CD8-positive, alpha-beta memory T cell (primary cell): ENCODE results near the gene UBXN11. TPM values are rescaled to one million over a fixed set of nuclear protein-coding genes. Genes with fewer than 3 reads are reported as not detected.
"Not testable (repeated sequence)": the region's sequence is repeated elsewhere in the genome, so short reads cannot be mapped to it uniquely, and the experiment has no call there.

Experiments used
- CTCF ChIA-PET: fragments of 350-600 bp; sonication (Branson Sonifier 250); formaldehyde crosslinking; loops from one replicate; lab custom pipeline; 2021; ENCODE audit warnings: antibody characterized with exemption; lab: Charles Lee
- POLR2A ChIA-PET: fragments of 350-600 bp; sonication (Branson Sonifier 250); formaldehyde crosslinking; loops from one replicate; lab custom pipeline; 2021; ENCODE audit warnings: antibody characterized with exemption; lab: Charles Lee
- DNase-seq, 5 donors: peaks; one replicate each; pipeline versions ENCODE4 v3.0.0 to v3.0.0-alpha.2; 2020 to 2022; ENCODE audit warnings: mixed read lengths in 1 of 5
- H3K27ac ChIP-seq: one replicate; pipeline ENCODE4 v1.7.0; 2013; ENCODE audit warnings: low read depth, mild to moderate bottlenecking, low read length, moderate library complexity
- H3K27me3 ChIP-seq: 2 replicates; pipeline ENCODE4 v1.7.0; 2013; ENCODE audit warnings: low read length, mild to moderate bottlenecking; ENCODE audit not compliant: insufficient read depth, poor library complexity, severe bottlenecking
- H3K36me3 ChIP-seq: 2 replicates; pipeline ENCODE4 v1.7.0; 2013; ENCODE audit warnings: mild to moderate bottlenecking, low read length, moderate library complexity; ENCODE audit not compliant: insufficient read depth
- H3K4me1 ChIP-seq: 2 replicates; pipeline ENCODE4 v1.7.0; 2013; ENCODE audit warnings: mild to moderate bottlenecking, low read length, moderate library complexity; ENCODE audit not compliant: insufficient read depth
- H3K4me3 ChIP-seq: 2 replicates; pipeline ENCODE4 v1.7.0; 2013; ENCODE audit warnings: mild to moderate bottlenecking, low read length
- H3K9me3 ChIP-seq: 2 replicates; pipeline ENCODE4 v1.7.0; 2013; ENCODE audit warnings: mild to moderate bottlenecking, low read length
- H3K27ac Mint-ChIP-seq, 8 donors: one replicate each; pipeline ENCODE4 v1.8.0; 2020 to 2021; ENCODE audit warnings: mixed read lengths in 8 of 8, mild to moderate bottlenecking in 6 of 8, inconsistent platforms in 3 of 8, moderate library complexity in 3 of 8
- H3K27me3 Mint-ChIP-seq, 2 donors: one replicate each; pipeline ENCODE4 v1.8.0; 2020 to 2021; ENCODE audit warnings: mixed read lengths in 2 of 2, mild to moderate bottlenecking in 1 of 2, moderate library complexity in 1 of 2
- H3K36me3 Mint-ChIP-seq, 3 donors: one replicate each; pipeline ENCODE4 v1.8.0; 2020 to 2021; ENCODE audit warnings: mixed read lengths in 3 of 3, inconsistent platforms in 1 of 3, mild to moderate bottlenecking in 1 of 3
- H3K4me1 Mint-ChIP-seq, 3 donors: one replicate each; pipeline ENCODE4 v1.8.0; 2020 to 2021; ENCODE audit warnings: mixed read lengths in 3 of 3, inconsistent platforms in 1 of 3, mild to moderate bottlenecking in 1 of 3
- H3K4me3 Mint-ChIP-seq, 7 donors: one replicate each; pipeline ENCODE4 v1.8.0; 2020 to 2021; ENCODE audit warnings: mixed read lengths in 7 of 7, mild to moderate bottlenecking in 6 of 7, moderate library complexity in 4 of 7, inconsistent platforms in 2 of 7
- H3K9me3 Mint-ChIP-seq, 5 donors: one replicate each; pipeline ENCODE4 v1.8.0; 2020 to 2022; ENCODE audit warnings: mixed read lengths in 5 of 5, mild to moderate bottlenecking in 3 of 5, moderate library complexity in 2 of 5, inconsistent platforms in 1 of 5
- polyA plus RNA-seq: library from polyadenylated mRNA; unstranded; fragments of 300-500 nt; fragmentation: Illumina TruSeq; gene quantifications from one replicate; pipeline ENCODE4 v1.2.3, GENCODE V29; 2021
- total RNA-seq, 2 experiments: library from RNA; stranded (reverse); gene quantifications; one replicate each; pipeline ENCODE4 v1.2.3, GENCODE V29; 2021

UBXN11 gene
- total and polyA plus RNA-seq, 3 experiments from 2014 or later = 14.3 to 35.8 (median 35.2) TPM

DNA sequence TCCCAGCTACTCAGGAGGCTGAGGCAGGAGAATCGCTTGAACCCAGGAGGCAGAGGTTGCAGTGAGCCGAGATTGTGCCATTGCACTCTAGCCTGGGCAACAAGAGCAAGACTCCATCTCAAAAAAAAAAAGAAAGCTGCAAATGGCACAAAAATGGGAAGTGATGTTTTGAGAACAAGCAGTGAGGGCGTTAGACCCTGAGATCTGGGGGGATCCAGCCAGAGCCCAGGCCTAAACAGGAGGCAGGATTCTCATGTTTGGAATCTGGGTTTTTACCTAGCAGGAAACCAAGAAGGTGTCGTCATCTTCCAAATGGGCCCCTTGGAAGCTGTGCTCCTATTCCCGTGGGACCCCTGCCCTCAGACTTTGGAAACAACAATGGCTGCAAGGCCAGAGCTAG, 13.7 kb downstream of the UBXN11 start:
- H3K4me1 Mint-ChIP-seq = peaks cover 52 to 62% (median 55%) of the 10 kb centered on the region in 3 donors
- POLR2A ChIA-PET = interaction anchor here (0.9 to 10.6 kb wide), 2 partner anchors 13 to 26 kb away, joined by 4 to 287 read pairs; partner anchors contain the start of gene CD52

DNA sequence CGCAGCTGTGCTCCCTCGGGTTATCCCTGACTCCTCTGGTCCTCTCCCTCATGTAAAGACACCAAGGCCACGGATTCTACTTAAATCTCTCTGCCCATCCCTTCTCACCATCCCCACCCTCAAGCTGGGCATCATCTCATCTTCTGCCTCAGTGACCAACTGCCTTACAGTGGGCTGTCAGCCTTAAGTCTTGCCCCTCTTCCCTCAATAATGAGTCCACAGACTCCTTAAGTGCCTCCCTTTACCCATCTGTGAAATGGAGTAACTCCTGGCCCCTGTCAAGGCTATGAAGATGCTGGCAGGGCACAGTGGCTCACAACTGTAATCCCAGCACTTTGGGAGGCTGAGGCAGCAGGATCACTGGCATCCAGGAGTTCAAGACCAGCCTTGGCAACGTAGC, 14.5 kb downstream of the UBXN11 start:
- H3K27me3 Mint-ChIP-seq = peaks cover 0 to 2% of the 10 kb centered on the region in 2 donors
- POLR2A ChIA-PET = interaction anchor here (0.9 to 10.6 kb wide), 2 partner anchors 13 to 27 kb away, joined by 4 to 287 read pairs; partner anchors contain the start of gene CD52
- peaks cover 60 to 70% (median 63%) of the 10 kb centered on the region in 3 donors for H3K4me1 Mint-ChIP-seq
- peak overlapping the region in 3 of 7 donors; percentile 2 to 77 (median 61) for H3K4me3 Mint-ChIP-seq
- H3K36me3 Mint-ChIP-seq = peaks cover 0 to 1% (median 0%) of the 10 kb centered on the region in 3 donors
- Histone ChIP-seq H3K4me3 (no peak overlapping the region), H3K9me3 (no peaks in the 10 kb centered on the region), H3K4me1 (peaks cover 60% of the 10 kb centered on the region), H3K36me3 (no peaks in the 10 kb centered on the region), H3K27ac (peak overlapping the region; percentile 29), H3K27me3 (no peaks in the 10 kb centered on the region)
- peak overlapping the region; percentile 89 to 99 (median 98) for H3K27ac Mint-ChIP-seq
- no peaks in the 10 kb centered on the region for H3K9me3 Mint-ChIP-seq
- DNase-seq = no peak
- CTCF ChIA-PET = interaction anchor here (1.0 to 21.9 kb wide), 3 partner anchors 16 to 100 kb away, joined by 4 to 840 read pairs (median 4); partner anchors contain the start of genes CD52 and UBXN11

More for the DNA sequence above, 13.7 kb downstream of the UBXN11 start:
- not testable (repeated sequence) for DNase-seq, H3K4me3 ChIP-seq, H3K36me3 Mint-ChIP-seq, H3K9me3 Mint-ChIP-seq, H3K27me3 Mint-ChIP-seq, H3K27ac ChIP-seq, H3K27me3 ChIP-seq, H3K4me3 Mint-ChIP-seq, H3K9me3 ChIP-seq, H3K36me3 ChIP-seq
- peaks cover 52% of the 10 kb centered on the region for H3K4me1 ChIP-seq
- H3K27ac Mint-ChIP-seq = peak overlapping the region in 7 of 8 donors; percentile 75 to 98 (median 95)
- CTCF ChIA-PET = interaction anchor here (0.6 to 21.9 kb wide), 3 partner anchors 26 to 114 kb away, joined by 3 to 840 read pairs (median 4); partner anchors contain the start of genes CD52 and UBXN11

DNA sequence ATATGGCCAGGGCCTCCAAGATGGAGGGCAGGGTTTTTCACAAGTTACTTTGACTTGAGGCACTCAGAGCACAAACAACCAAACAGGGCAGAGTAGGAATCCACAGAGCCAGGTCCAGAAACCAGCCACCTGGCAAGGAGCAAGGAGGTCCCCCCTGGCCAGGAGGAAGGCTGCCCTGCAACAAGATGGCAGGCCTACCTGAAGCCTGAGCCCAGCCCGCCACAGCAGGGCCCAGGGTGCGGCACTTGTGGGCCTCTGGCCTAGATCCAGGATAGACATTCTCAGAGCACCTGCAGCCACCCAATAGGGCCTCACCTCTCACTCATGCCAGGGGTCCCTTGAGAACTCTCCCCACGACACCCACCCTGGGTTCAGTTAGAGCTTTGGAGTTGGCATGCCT, 15.0 kb downstream of the UBXN11 start:
- H3K4me1 Mint-ChIP-seq = peaks cover 62 to 75% (median 68%) of the 10 kb centered on the region in 3 donors
- peak overlapping the region; percentile 29 for H3K27ac ChIP-seq
- no peaks in the 10 kb centered on the region for H3K36me3 ChIP-seq
- POLR2A ChIA-PET = interaction anchor here (10.6 kb wide), 1 partner anchor 28 kb away, joined by 287 read pairs; the partner anchor contains the start of gene CD52
- H3K4me1 ChIP-seq = peaks cover 65% of the 10 kb centered on the region
- peaks cover 0 to 2% of the 10 kb centered on the region in 2 donors for H3K27me3 Mint-ChIP-seq
- CTCF ChIA-PET = interaction anchor here (1.0 to 21.9 kb wide), 2 partner anchors 16 to 27 kb away, joined by 4 to 840 read pairs; partner anchors contain the start of genes CD52 and UBXN11
- H3K4me3 ChIP-seq = no peak overlapping the region
- no peaks in the 10 kb centered on the region for H3K27me3 ChIP-seq
- H3K4me3 Mint-ChIP-seq = peak overlapping the region in 3 of 7 donors; percentile 2 to 77 (median 61)
- DNase-seq = no peak
- H3K9me3 Mint-ChIP-seq = no peaks in the 10 kb centered on the region
- peak overlapping the region; percentile 89 to 99 (median 98) for H3K27ac Mint-ChIP-seq
- H3K9me3 ChIP-seq = no peaks in the 10 kb centered on the region
- H3K36me3 Mint-ChIP-seq = peaks cover 0 to 1% (median 0%) of the 10 kb centered on the region in 3 donors

DNA sequence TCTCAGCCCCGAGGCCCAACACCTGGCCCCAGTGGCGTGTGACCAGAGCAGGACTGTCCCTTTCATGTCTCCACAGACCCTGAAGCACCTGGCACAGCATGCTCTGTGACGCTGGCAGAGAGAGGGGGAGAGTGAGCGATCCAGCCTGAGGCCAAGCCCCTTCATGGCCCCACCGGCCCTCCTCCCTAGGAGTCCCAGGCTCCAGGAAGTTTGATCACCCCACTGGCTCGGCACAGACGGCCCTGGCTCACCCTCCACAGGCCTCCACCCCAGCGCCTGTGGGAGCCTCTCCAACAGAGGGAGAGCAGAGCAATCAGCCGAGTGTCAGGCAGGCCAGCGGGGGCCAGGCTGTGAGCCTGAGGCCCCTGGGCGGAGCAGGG, 15.6 kb downstream of the UBXN11 start:
- Histone ChIP-seq H3K27me3 (no peaks in the 10 kb centered on the region), H3K27ac (peak overlapping the region; percentile 55), H3K4me1 (peaks cover 71% of the 10 kb centered on the region), H3K36me3 (no peaks in the 10 kb centered on the region), H3K9me3 (no peaks in the 10 kb centered on the region), H3K4me3 (no peak overlapping the region)
- DNase-seq = no peak
- no peaks in the 10 kb centered on the region for H3K9me3 Mint-ChIP-seq
- ChIA-PET CTCF (interaction anchor here (1.9 to 21.9 kb wide), 4 partner anchors 10 to 73 kb away, joined by 5 to 840 read pairs (median 56); partner anchors contain the start of genes CD52 and UBXN11), POLR2A (interaction anchor here (3.4 to 10.6 kb wide), 3 partner anchors 12 to 28 kb away, joined by 27 to 287 read pairs (median 28); partner anchors contain the start of genes CD52, SH3BGRL3 and UBXN11)
- H3K4me3 Mint-ChIP-seq = peak overlapping the region in 5 of 7 donors; percentile 17 to 85 (median 68)
- peak overlapping the region; percentile 24 to 99 (median 96) for H3K27ac Mint-ChIP-seq
- peaks cover 0 to 2% of the 10 kb centered on the region in 2 donors for H3K27me3 Mint-ChIP-seq
- H3K36me3 Mint-ChIP-seq = peaks cover 0 to 1% (median 0%) of the 10 kb centered on the region in 3 donors
- peaks cover 68 to 81% (median 74%) of the 10 kb centered on the region in 3 donors for H3K4me1 Mint-ChIP-seq

DNA sequence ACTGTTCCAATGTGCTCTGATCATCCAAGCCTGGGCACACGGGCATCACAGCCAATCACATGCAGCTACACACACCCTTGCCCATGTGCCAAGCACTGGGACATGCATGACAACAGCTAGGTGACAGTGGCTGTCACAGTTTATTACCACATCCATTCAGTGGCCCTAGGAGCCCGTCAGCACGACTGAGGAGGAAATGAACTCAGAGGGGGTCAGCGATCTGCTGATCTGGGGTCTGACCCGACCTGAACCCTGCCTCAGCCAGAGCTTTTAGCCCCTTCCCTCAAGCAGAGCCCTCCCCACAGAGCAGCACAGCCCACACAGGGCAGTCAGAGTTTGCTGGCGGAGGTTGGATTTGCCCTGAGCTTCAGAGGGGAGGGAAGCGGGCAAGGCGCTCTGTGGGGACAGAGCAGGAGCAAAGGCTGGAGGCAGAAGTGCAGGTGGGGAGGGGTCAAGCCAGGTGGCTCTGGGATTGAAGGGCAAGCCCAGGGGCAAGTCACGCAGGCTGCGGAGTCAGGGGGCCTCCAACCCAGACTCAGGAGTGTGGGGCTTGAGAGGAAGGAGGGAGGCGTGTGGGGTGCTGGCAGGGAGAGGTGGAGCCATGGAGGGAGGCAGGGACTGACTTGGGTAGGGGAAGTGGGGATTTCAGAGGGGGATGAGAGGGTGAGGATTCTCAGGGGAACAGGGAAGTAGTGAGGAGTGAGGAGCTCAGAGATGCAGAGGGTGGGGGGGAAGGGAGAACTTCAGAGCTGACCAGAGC, 16.1 kb downstream of the UBXN11 start:
- POLR2A ChIA-PET = interaction anchor here (0.6 to 10.6 kb wide), 4 partner anchors 11 to 29 kb away, joined by 6 to 287 read pairs (median 28); partner anchors contain the start of genes CD52, SH3BGRL3 and UBXN11
- H3K27ac ChIP-seq = peak overlapping the region; percentile 55
- H3K9me3 Mint-ChIP-seq = no peaks in the 10 kb centered on the region
- peak overlapping the region; percentile 43 to 85 (median 74) for H3K4me3 Mint-ChIP-seq
- CTCF ChIA-PET = interaction anchor here (0.8 to 21.9 kb wide), 6 partner anchors 9 to 127 kb away, joined by 3 to 840 read pairs (median 20); partner anchors contain the start of genes CD52 and UBXN11
- H3K27ac Mint-ChIP-seq = peak overlapping the region; percentile 92 to 99 (median 98)
- no peaks in the 10 kb centered on the region for H3K27me3 ChIP-seq
- peaks cover 0 to 1% (median 0%) of the 10 kb centered on the region in 3 donors for H3K36me3 Mint-ChIP-seq
- H3K4me3 ChIP-seq = peak overlapping the region; percentile 47
- H3K27me3 Mint-ChIP-seq = no peaks in the 10 kb centered on the region
- H3K36me3 ChIP-seq = no peaks in the 10 kb centered on the region
- H3K4me1 ChIP-seq = peaks cover 76% of the 10 kb centered on the region
- DNase-seq = peak in 2 of 5 donors; percentile 46 to 62
- peaks cover 68 to 83% (median 76%) of the 10 kb centered on the region in 3 donors for H3K4me1 Mint-ChIP-seq
- no peaks in the 10 kb centered on the region for H3K9me3 ChIP-seq

DNA sequence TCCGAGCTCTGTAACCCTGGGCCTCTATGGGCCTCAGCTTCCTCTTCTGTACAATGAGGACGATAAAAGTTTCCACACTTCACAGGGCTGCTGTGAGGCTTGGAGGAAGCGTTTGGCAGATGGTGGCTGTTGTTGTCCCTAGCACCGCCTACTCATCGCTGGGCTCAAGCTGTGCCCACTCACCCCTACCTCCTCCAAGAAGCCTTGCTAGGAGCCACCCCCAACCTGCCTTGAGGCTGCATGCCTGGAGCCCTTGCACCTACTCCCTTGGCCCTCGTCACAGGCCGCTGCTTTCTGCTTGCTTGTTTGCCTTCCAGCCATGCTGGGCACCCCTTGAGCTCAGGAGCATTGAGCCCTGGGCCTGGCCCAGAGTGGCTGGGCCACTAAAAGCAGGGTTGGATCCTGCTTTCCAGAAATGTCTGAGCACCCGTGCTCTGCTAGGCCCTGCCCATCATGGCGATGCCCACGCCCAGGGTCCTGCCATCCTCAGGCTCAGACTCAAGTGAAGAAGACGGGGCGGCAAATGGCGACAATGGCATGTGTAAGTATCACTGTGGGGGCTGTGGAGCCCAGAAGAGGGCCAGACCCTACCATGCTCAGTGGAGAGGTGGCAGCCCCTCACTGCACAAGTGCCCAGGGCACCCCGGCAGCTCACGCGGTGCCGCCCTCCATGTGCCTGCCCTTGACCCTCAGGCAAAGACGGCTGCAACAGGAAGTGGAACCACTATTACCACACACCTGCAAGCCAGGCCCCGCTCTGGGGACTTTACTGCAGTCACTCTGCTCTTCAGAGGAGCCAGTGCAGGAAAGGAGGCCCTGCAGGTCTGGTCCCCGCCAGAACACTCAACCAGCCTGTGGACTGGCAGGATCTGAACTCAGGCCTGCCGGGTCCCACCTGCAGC, 17.0 kb downstream of the UBXN11 start:
- CTCF ChIA-PET = interaction anchor here (0.9 to 21.9 kb wide), 17 partner anchors 8 to 128 kb away, joined by 3 to 840 read pairs (median 7); partner anchors contain the start of genes CD52, CEP85, SH3BGRL3 and UBXN11
- Histone ChIP-seq H3K4me1 (peaks cover 85% of the 10 kb centered on the region), H3K4me3 (peak overlapping the region; percentile 47), H3K36me3 (no peaks in the 10 kb centered on the region), H3K9me3 (no peaks in the 10 kb centered on the region), H3K27me3 (no peaks in the 10 kb centered on the region), H3K27ac (peak overlapping the region; percentile 55)
- POLR2A ChIA-PET = interaction anchor here (0.6 to 10.6 kb wide), 11 partner anchors 8 to 89 kb away, joined by 3 to 287 read pairs (median 4); partner anchors contain the start of genes CD52, SH3BGRL3 and UBXN11
- Mint-ChIP-seq H3K27me3 (no peaks in the 10 kb centered on the region), H3K27ac (peak overlapping the region; percentile 92 to 99 (median 98)), H3K36me3 (peaks cover 0 to 4% (median 0%) of the 10 kb centered on the region in 3 donors), H3K4me1 (peaks cover 74 to 87% (median 78%) of the 10 kb centered on the region in 3 donors), H3K4me3 (peak overlapping the region; percentile 43 to 85 (median 75)), H3K9me3 (no peaks in the 10 kb centered on the region)
- DNase-seq = peak in 2 of 5 donors; percentile 43 to 65
